GM12874 (cell line): Measurements from ENCODE around the gene AQR.

Experiments
- CTCF ChIP-seq: IDR thresholded peaks from 2 replicates; pipeline ENCODE4 v1.5.1; 2011; ENCODE audit warnings: low read depth, mild to moderate bottlenecking, control low read depth, low read length, moderate library complexity; ENCODE audit not compliant: insufficient read depth

Gene AQR

GRCh38 chr15:34986326-34986725 lies 16.8 kb upstream of the AQR start:
- TF ChIP-seq CTCF, result no peak

- TF ChIP-seq CTCF, result no peak
Measured at GRCh38 chr15:34984889-34985630, 15.5 kb upstream of the AQR start.

- TF ChIP-seq CTCF, result no peak
Measured at GRCh38 chr15:34976743-34977142, 7.2 kb upstream of the AQR start.

- no peak for TF ChIP-seq CTCF
Measured at GRCh38 chr15:34976073-34976472, 6.5 kb upstream of the AQR start.

- TF ChIP-seq CTCF, result no peak
Measured at GRCh38 chr15:34973512-34973911, 4.0 kb upstream of the AQR start.

GRCh38 chr15:34964277-34964676 lies 5.3 kb downstream of the AQR start:
- TF ChIP-seq CTCF, result no peak

- no peak for TF ChIP-seq CTCF
Measured at GRCh38 chr15:34953851-34954250, 15.7 kb downstream of the AQR start.

GRCh38 chr15:34952481-34952880 lies 17.1 kb downstream of the AQR start:
- no peak for TF ChIP-seq CTCF
